ENCODE data around the gene LMNTD1. TPM values are rescaled to one million over a fixed set of nuclear protein-coding genes. Genes with fewer than 3 reads are reported as not detected.

LMNTD1 gene
- total and polyA plus RNA-seq, 2 experiments from 2014 or later: not detected

- Histone ChIP-seq H3K4me3 (no peak overlapping the region), H3K4me2 (no peak overlapping the region), H2AFZ (no peak overlapping the region), H3K27me3 (ENCODE audit: insufficient read depth) (no peaks in the 10 kb centered on the region), H3K9me2 (ENCODE audit: insufficient read depth) (no peaks in the 10 kb centered on the region), H3K27ac (ENCODE audit: low read depth) (no peak overlapping the region), H3K36me3 (ENCODE audit: insufficient read depth) (no peaks in the 10 kb centered on the region), H3K79me2 (replicated peaks; ENCODE audit: insufficient read depth) (no peaks in the 10 kb centered on the region), H4K20me1 (replicated peaks; ENCODE audit: insufficient read depth) (no peaks in the 10 kb centered on the region), H3K4me1 (ENCODE audit: insufficient read depth) (no peaks in the 10 kb centered on the region), H3F3A (replicated peaks; ENCODE audit: low read depth) (no peaks in the 10 kb centered on the region)
- TF ChIP-seq CREB1 (CRISPR knock-in tag; IDR thresholded peaks at IDR 0.05; ENCODE audit: low read depth) (no peak), ZNF114 (CRISPR knock-in tag; IDR thresholded peaks at IDR 0.05) (no peak), ZNF331 (CRISPR knock-in tag; IDR thresholded peaks at IDR 0.05; ENCODE audit: low read depth) (no peak), EZH2phosphoT487 (IDR thresholded peaks at IDR 0.05; ENCODE audit: unreplicated experiment) (no peak), JUNB (IDR thresholded peaks at IDR 0.05; ENCODE audit: unreplicated experiment) (no peak)
- ATAC-seq: no peak
- no peaks in the 10 kb centered on the region for H3K27me3 Mint-ChIP-seq (ENCODE audit: insufficient read depth, low read depth, poor library complexity)
- no peak overlapping the region for H3K27ac Mint-ChIP-seq
- no peak overlapping the region for H3K4me3 Mint-ChIP-seq
- H3K36me3 Mint-ChIP-seq (ENCODE audit: low read depth): no peaks in the 10 kb centered on the region
- no peak for DNase-seq (ENCODE audit: low spot score)
- H3K9me3 Mint-ChIP-seq: no peaks in the 10 kb centered on the region
- peaks cover 7% of the 10 kb centered on the region; the same call in 2 of the 3 replicates for H3K4me1 Mint-ChIP-seq
Observed at GRCh38 chr12:25495331-25496097, 57.6 kb downstream of the LMNTD1 start.

DNA sequence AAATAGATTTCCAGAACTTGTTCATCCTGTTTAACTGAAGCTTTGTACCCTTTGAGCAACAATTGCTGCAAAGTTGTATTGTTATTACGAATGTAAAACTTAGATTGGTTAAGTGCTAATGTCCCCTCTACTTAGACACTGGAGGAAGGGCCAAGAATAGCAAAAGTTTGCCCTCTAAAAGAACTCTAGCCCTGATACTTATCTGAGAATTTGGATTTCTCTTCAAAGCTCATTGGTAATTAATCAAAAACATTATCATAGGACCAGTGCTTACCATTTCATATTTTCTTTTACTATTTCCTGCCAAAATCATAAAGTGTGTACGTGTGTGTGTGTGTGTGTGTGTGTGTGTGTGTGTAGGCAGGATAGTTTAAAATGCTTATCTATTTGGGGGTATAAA, 58.2 kb downstream of the LMNTD1 start:
- H4K20me1 ChIP-seq (replicated peaks; ENCODE audit: insufficient read depth): no peaks in the 10 kb centered on the region
- H3K36me3 ChIP-seq (ENCODE audit: insufficient read depth): no peaks in the 10 kb centered on the region
- no peak for TF ChIP-seq ZNF114 (CRISPR knock-in tag; IDR thresholded peaks at IDR 0.05)
- TF ChIP-seq ETS1 (IDR thresholded peaks at IDR 0.05): no peak
- no peak for TF ChIP-seq ZNF331 (CRISPR knock-in tag; IDR thresholded peaks at IDR 0.05; ENCODE audit: low read depth)
- no peak for TF ChIP-seq JUNB (IDR thresholded peaks at IDR 0.05; ENCODE audit: unreplicated experiment)
- no peak for TF ChIP-seq EZH2phosphoT487 (IDR thresholded peaks at IDR 0.05; ENCODE audit: unreplicated experiment)
- TF ChIP-seq CREB1 (CRISPR knock-in tag; IDR thresholded peaks at IDR 0.05; ENCODE audit: low read depth): no peak
- TF ChIP-seq, protein P1, sequence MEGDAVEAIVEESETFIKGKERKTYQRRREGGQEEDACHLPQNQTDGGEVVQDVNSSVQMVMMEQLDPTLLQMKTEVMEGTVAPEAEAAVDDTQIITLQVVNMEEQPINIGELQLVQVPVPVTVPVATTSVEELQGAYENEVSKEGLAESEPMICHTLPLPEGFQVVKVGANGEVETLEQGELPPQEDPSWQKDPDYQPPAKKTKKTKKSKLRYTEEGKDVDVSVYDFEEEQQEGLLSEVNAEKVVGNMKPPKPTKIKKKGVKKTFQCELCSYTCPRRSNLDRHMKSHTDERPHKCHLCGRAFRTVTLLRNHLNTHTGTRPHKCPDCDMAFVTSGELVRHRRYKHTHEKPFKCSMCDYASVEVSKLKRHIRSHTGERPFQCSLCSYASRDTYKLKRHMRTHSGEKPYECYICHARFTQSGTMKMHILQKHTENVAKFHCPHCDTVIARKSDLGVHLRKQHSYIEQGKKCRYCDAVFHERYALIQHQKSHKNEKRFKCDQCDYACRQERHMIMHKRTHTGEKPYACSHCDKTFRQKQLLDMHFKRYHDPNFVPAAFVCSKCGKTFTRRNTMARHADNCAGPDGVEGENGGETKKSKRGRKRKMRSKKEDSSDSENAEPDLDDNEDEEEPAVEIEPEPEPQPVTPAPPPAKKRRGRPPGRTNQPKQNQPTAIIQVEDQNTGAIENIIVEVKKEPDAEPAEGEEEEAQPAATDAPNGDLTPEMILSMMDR (conservative IDR thresholded peaks at IDR 0.05; ENCODE audit: low read depth in 2 of 2): no peak
- no peak for TF ChIP-seq EZH2 (IDR thresholded peaks at IDR 0.05; ENCODE audit: low read depth, unreplicated experiment)
- TF ChIP-seq STAT1 (IDR thresholded peaks at IDR 0.05; ENCODE audit: unreplicated experiment): no peak
- TF ChIP-seq REST (IDR thresholded peaks at IDR 0.05; ENCODE audit: unreplicated experiment): no peak
- no peaks in the 10 kb centered on the region for H3K9me3 Mint-ChIP-seq
- H3K36me3 Mint-ChIP-seq (ENCODE audit: low read depth): peaks cover 2% of the 10 kb centered on the region; the same call in 2 of the 3 replicates
- ATAC-seq (no peak), DNase-seq (ENCODE audit: low spot score) (no peak)
- H3K4me2 ChIP-seq: no peak overlapping the region
- H3K4me3 Mint-ChIP-seq: no peak overlapping the region
- H3K27ac Mint-ChIP-seq: no peak overlapping the region
- peaks cover 9% of the 10 kb centered on the region; the same call in 2 of the 3 replicates for H3K4me1 Mint-ChIP-seq
- H3K27ac ChIP-seq (ENCODE audit: low read depth): no peak overlapping the region
- H3K9me2 ChIP-seq (ENCODE audit: insufficient read depth): no peaks in the 10 kb centered on the region
- H3K79me2 ChIP-seq (replicated peaks; ENCODE audit: insufficient read depth): no peaks in the 10 kb centered on the region
- H2AFZ ChIP-seq: no peak overlapping the region
- no peaks in the 10 kb centered on the region for H3K27me3 ChIP-seq (ENCODE audit: insufficient read depth)
- H3K27me3 Mint-ChIP-seq (ENCODE audit: insufficient read depth, low read depth, poor library complexity): no peaks in the 10 kb centered on the region
- H3K4me1 ChIP-seq (ENCODE audit: insufficient read depth): no peaks in the 10 kb centered on the region
- no peak overlapping the region for H3K4me3 ChIP-seq
- H3F3A ChIP-seq (replicated peaks; ENCODE audit: low read depth): no peaks in the 10 kb centered on the region

Data from GM23338 (cell line).